ENCODE measurements around the gene MCM5.
"Not testable (repeated sequence)": the region's sequence is repeated elsewhere in the genome, so short reads cannot be mapped to it uniquely, and the experiment has no call there.

MCM5 gene

DNA sequence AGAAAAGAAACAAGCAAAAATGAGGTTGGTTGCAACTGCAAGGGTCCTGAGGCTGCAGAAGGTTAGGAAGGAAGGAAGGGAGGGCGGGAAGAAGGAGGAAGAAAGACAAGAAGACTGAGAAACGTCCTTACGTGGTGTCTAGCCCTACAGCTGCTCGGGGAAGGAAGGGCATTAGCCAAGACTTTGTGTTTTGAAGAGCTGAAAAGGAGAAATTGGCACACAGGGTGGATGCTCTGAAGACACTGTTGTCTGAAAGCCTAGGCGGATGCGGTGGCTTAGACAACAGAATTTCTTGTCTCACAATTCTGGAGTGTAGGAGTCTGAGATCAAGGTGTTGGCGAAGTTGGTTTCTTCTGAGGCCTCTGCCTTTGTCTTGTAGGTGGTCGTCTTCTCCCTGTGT lies 60.7 kb downstream of the MCM5 start:
- TF ChIP-seq POLR2AphosphoS5 (IDR thresholded peaks at IDR 0.05; ENCODE audit: low read depth, low read length), result no peak
- FAIRE-seq (no peak), DNase-seq (ENCODE audit: insufficient read length) (no peak)

DNA sequence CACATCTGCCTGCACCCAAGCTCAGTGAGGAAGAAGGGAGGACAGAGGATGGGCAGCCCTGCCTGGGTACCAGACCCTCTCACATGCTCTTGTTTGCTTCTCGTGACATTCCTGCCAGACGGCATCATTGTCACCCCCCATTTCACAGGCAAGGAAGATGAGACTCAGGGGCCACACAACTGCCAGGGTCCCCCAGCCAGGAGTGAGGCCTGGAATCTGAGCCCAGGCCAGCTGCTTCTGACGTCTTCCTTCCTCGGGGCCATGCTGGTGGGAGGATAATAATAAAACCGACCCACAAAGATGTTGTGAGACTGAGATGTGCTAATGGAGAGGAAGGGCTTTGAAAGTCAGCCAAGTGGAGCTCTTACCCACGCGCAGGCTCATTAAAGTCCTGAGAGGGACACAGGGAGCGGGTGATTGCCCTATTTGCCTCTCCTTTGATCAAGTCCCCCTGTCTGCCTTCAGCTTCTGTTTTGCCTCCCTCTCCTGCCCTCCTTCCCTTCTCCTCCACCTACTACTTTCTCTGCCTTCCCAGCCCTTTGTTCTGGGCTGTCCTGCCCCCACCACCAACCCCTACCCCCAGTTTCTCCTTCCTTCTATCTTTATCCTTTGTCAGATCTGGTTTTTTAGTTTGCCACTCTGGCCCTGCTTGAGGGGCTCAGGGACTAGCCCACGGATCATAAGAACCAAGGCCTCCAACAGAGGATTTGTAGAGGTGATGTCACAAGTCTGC lies 62.7 kb downstream of the MCM5 start:
- FAIRE-seq, result no peak

DNA sequence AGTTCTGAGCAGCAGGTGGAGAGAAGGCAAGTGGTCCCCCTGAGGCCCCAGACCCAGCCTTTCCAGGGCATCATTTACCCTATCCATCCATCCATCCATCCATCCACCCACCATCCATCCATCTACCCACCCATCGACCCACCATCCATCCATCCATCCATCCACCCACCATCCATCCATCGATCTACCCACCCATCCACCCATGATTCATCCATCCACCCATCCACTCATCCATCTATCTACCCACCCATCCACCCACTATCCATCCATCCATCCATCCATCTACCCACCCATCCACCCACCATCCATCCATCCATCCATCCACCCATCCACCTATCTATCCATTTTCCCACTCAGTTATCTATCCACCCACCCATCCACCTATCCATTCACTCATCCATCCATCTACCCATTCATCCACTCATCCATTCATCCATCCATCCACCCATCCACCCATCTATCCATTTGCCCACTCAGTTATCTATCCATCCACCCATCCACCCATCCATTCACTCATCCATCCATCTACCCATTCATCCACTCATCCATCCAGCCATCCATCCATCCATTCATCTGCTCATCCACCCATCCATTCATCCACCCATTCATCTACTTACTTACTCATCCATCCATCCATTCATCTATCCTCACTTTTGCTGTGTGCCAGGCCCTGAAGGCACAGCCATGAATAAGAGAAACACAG lies 63.4 kb downstream of the MCM5 start:
- TF ChIP-seq POLR2AphosphoS5 (IDR thresholded peaks at IDR 0.05; ENCODE audit: low read depth, low read length), result no peak
- DNase-seq (ENCODE audit: insufficient read length) (no peak), FAIRE-seq (no peak)

More for the DNA sequence above, 62.7 kb downstream of the MCM5 start:
- no peak for DNase-seq (ENCODE audit: insufficient read length)
- TF ChIP-seq POLR2AphosphoS5 (IDR thresholded peaks at IDR 0.05; ENCODE audit: low read depth, low read length), result no peak
- TF ChIP-seq TAF1 (IDR thresholded peaks at IDR 0.05; ENCODE audit: borderline replicate concordance, low read depth, low read length), result no peak
- TF ChIP-seq POLR2A (IDR thresholded peaks at IDR 0.05; ENCODE audit: low read depth, low read length), result no peak

DNA sequence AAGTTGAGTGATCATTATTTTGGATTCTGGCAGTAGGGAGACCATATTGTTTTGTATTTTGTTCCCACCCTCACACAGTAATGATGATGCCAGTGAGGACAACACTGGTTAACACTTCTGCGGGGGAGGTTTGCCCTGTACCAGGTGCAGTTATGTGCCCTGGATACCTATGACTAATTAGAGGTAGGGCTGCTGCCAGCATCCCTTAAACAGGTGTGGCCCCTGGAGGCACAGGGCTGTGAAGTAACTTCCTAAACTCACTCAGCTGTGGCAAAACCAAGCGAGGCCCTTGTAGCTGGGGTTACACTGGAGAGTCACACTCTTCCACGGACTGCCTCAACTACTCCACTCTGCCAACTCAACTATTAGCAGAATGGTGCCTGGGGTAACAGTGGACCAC lies 64.5 kb downstream of the MCM5 start:
- FAIRE-seq, result no peak
- TF ChIP-seq TAF1 (IDR thresholded peaks at IDR 0.05; ENCODE audit: borderline replicate concordance, low read depth, low read length) (no peak), POLR2AphosphoS5 (IDR thresholded peaks at IDR 0.05; ENCODE audit: low read depth, low read length) (no peak), POLR2A (IDR thresholded peaks at IDR 0.05; ENCODE audit: low read depth, low read length) (no peak)
- DNase-seq (ENCODE audit: insufficient read length), result no peak

DNA sequence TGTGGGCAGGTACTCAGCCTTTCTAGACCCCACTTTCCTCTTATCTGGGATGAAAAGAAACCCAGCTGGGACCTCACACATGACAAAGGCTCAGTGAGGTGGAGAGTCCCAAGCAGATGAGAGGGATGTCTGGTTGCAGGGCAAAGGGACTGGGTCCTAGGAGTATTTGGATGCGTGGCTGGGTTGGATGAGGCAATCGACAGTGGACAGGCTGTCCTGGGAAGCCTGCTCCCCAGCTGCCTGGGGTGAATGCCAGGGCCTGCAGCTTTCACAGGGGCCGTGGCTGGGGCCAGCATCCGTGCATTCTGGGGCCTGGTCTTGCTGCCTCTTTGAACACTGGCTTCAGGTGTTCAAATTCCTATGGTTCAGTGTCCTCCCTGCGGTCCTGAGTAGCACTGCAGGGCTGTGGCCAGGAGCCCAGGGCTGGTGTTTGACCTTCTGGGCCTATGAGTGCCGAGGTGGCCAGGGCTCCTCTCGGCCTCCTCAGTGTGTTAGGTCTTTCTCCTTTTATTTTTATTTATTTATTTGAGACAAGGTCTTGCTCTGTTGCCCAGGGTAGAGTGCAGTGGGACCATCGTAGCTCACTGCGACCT lies 65.3 kb downstream of the MCM5 start:
- DNase-seq (ENCODE audit: insufficient read length), result no peak
- no peak for TF ChIP-seq POLR2AphosphoS5 (IDR thresholded peaks at IDR 0.05; ENCODE audit: low read depth, low read length)
- TF ChIP-seq TAF1 (IDR thresholded peaks at IDR 0.05; ENCODE audit: borderline replicate concordance, low read depth, low read length), result no peak
- TF ChIP-seq POLR2A (IDR thresholded peaks at IDR 0.05; ENCODE audit: low read depth, low read length), result no peak
- no peak for FAIRE-seq

DNA sequence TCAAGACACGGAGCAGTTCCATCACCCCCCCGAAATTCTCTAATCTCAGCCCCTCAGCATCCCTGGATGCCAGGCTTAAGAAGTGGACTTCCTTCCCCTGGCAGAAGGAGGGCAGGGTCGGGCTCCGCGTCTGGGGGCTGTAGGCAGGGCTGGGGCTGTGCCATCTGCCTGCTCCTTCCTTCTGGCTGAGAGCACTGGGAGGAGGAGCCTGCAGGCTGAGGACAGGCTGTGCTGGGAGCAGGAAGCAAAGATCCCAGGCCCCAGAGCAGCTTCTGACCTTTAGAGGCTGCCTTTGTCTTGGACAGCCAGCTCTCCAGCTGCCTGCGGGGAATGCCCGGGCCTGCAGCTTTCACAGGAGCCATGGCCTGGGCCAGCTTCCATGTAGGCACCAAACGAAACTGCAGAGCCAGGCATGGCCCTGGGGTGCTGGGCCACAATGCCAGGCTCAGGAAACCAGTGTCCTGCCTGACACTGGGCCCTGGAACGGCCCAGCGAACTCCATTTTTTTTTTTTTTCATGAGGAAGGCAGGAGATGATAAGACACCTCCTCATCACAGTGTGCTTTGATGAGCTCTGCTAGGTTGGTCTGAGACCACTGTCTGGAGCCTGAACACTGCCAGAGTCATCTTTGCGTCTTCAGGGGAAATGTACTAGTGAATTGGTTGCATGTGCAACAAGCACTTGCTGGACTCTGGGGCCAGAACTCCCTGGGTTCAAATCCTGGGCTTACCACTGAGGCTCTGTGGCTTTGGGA lies 67.9 kb downstream of the MCM5 start:
- FAIRE-seq (no peak), DNase-seq (ENCODE audit: insufficient read length) (no peak)
- TF ChIP-seq POLR2AphosphoS5 (IDR thresholded peaks at IDR 0.05; ENCODE audit: low read depth, low read length) (no peak), TAF1 (IDR thresholded peaks at IDR 0.05; ENCODE audit: borderline replicate concordance, low read depth, low read length) (no peak), POLR2A (IDR thresholded peaks at IDR 0.05; ENCODE audit: low read depth, low read length) (no peak)

DNA sequence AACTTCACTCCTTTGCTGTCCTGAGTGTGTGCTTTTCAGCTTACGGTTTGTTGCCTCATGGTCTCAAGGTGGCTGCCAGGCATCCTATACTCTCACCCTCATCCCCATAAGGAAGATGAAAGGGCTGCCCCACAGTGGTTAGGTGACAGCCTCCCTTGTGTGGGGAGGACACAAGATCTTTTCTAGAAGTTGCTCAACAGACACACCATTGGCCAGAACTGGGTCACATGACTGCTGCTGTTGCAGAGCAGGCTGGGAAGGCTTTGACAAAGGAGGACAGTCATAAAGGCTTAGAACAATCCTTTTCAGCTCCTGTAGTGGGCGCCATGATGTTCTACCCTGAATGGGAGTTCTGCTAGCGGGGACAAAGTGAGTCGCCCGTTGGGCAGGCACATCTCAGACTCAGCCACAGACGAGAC lies 71.0 kb downstream of the MCM5 start:
- DNase-seq (ENCODE audit: insufficient read length), result no peak
- no peak for FAIRE-seq
- TF ChIP-seq POLR2A (IDR thresholded peaks at IDR 0.05; ENCODE audit: low read depth, low read length) (no peak), POLR2AphosphoS5 (IDR thresholded peaks at IDR 0.05; ENCODE audit: low read depth, low read length) (no peak), TAF1 (IDR thresholded peaks at IDR 0.05; ENCODE audit: borderline replicate concordance, low read depth, low read length) (no peak)

DNA sequence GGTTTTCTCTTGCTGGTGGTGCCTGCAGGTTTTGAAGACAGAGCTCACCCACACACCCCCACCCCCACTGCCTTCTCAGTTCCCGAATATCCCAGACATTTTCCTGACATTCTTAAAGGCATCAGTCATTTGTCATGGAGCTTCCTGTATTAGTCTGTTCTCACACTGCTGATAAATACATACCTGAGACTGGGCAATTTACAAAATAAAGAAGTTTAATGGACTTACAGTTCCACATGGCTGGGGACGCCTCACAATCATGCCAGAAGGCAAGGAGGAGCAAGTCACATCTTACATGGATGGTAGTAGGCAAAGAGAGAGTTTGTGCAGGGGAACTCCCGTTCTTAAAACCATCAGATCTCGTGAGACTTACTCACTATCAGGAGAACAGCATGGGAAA lies 71.6 kb downstream of the MCM5 start:
- not testable (repeated sequence) for FAIRE-seq; DNase-seq (ENCODE audit: insufficient read length)

DNA sequence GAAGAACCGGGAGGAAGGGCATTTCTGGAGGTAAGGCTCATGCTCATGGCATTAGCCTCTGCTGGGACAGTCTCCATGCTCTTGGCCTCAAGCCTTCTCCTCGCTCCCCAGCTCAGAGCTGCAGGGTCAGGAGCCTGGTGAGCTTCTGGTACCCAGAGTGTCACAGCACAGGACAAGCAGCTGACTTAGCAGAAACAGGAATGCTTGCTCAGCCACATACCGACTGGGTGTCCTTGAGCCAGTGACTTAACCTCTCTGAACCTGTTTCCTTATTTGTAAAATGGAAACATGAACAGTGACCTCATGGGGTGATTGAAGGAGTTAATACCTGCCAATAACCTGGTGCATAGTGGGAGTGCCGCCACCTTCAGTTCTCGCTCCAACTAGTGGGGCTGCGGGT lies 72.5 kb downstream of the MCM5 start:
- DNase-seq (ENCODE audit: insufficient read length) (no peak), FAIRE-seq (no peak)
- TF ChIP-seq POLR2AphosphoS5 (IDR thresholded peaks at IDR 0.05; ENCODE audit: low read depth, low read length) (no peak), TAF1 (IDR thresholded peaks at IDR 0.05; ENCODE audit: borderline replicate concordance, low read depth, low read length) (no peak), POLR2A (IDR thresholded peaks at IDR 0.05; ENCODE audit: low read depth, low read length) (no peak)

DNA sequence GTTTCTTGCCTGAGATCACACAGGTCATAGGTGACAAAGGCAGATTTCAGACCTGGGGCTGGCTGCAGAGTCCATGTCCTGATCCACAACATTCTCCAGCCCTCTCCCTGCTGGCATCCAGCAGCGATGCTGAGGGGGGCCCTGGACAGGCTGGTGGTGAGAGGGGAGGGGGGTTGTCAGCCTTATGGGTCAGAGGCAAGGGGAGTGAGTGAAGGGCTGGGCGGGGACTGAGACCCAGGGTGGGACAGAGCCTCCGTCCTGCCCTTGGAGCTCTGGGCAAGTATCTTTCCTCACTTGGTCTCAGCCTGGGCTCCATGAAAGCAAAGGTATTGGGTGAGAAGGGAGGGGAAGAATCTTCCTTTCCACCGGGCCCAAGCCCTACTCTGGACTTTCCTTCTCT lies 74.0 kb downstream of the MCM5 start:
- no peak for DNase-seq (ENCODE audit: insufficient read length)
- FAIRE-seq, result no peak
- TF ChIP-seq TAF1 (IDR thresholded peaks at IDR 0.05; ENCODE audit: borderline replicate concordance, low read depth, low read length) (no peak), POLR2A (IDR thresholded peaks at IDR 0.05; ENCODE audit: low read depth, low read length) (no peak), POLR2AphosphoS5 (IDR thresholded peaks at IDR 0.05; ENCODE audit: low read depth, low read length) (no peak)
